ENCODE measurements around the gene DTYMK.

DNA sequence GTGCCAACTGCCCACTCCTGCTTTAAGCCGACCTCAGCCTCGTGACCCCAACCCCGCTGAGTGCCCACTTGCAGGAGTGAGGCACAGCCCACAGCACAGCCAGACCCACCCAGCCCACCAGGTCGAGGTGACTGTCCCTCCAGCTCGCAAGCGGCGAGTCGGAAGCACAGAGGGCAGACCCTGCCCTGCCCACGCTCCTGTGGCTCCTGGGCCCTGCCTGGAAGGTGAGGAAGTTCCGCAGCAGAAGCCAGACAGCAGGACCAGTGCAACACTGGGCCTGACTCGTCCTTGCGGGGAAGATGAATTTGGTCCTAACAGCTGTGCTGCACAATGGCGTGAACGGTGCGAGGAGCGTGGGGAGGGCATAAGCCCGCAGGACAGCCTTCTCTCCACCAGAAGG, 9.9 kb downstream of the DTYMK start:
- TF ChIP-seq, protein P1, sequence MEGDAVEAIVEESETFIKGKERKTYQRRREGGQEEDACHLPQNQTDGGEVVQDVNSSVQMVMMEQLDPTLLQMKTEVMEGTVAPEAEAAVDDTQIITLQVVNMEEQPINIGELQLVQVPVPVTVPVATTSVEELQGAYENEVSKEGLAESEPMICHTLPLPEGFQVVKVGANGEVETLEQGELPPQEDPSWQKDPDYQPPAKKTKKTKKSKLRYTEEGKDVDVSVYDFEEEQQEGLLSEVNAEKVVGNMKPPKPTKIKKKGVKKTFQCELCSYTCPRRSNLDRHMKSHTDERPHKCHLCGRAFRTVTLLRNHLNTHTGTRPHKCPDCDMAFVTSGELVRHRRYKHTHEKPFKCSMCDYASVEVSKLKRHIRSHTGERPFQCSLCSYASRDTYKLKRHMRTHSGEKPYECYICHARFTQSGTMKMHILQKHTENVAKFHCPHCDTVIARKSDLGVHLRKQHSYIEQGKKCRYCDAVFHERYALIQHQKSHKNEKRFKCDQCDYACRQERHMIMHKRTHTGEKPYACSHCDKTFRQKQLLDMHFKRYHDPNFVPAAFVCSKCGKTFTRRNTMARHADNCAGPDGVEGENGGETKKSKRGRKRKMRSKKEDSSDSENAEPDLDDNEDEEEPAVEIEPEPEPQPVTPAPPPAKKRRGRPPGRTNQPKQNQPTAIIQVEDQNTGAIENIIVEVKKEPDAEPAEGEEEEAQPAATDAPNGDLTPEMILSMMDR (IDR thresholded peaks at IDR 0.05) = no peak
- no peak for TF ChIP-seq CEBPB (IDR thresholded peaks at IDR 0.05)
- no peak for TF ChIP-seq EP300 (IDR thresholded peaks at IDR 0.05)
- TF ChIP-seq PBX3 (IDR thresholded peaks at IDR 0.05) = no peak
- TF ChIP-seq POLR2A (IDR thresholded peaks at IDR 0.05; ENCODE audit: low read length) = no peak
- TF ChIP-seq RFX5 (IDR thresholded peaks at IDR 0.05) = no peak
- TF ChIP-seq CBX8 (IDR thresholded peaks at IDR 0.05) = no peak
- TF ChIP-seq TP53 (CRISPR knock-in tag; IDR thresholded peaks at IDR 0.05) = no peak

Measured in A549 (cell line).